ENCODE results near the gene CD274.

- TF ChIP-seq CTCF (IDR thresholded peaks at IDR 0.05) (no peak), POLR2A (IDR thresholded peaks at IDR 0.05) (no peak), POLR2AphosphoS5 (IDR thresholded peaks at IDR 0.05) (no peak)
Observed at GRCh38 chr9:5421163-5421562, 29.2 kb upstream of the CD274 start.
